Right atrium auricular region (tissue), 2 donors: ENCODE measurements around the gene GBF1. TPM values are rescaled to one million over a fixed set of nuclear protein-coding genes. Genes with fewer than 3 reads are reported as not detected.

Experiments
- DNase-seq: peaks from one replicate; pipeline ENCODE4 v3.0.0-alpha.2; 2019; ENCODE audit warnings: low spot score
- H3K27ac ChIP-seq, 2 donors: fragments of 200-600 bp; sonication (generic); 1 replicate in 1 of 2; 2 replicates in 1 of 2; pipeline ENCODE4 v1.5.1; 2016 to 2019
- H3K27me3 ChIP-seq, 2 donors: fragments of 200-600 bp; sonication (generic); one replicate each; pipeline versions ENCODE4 v1.5.1 to v1.6.0; 2017 to 2019
- H3K36me3 ChIP-seq: fragments of 200-600 bp; sonication (generic); one replicate; pipeline ENCODE4 v1.5.1; 2016
- H3K4me1 ChIP-seq, 2 donors: fragments of 200-600 bp; sonication (generic); one replicate each; pipeline versions ENCODE4 v1.5.1 to v1.6.0; 2017 to 2019
- H3K4me3 ChIP-seq, 2 donors: fragments of 200-600 bp; sonication (generic); 1 replicate in 1 of 2; 2 replicates in 1 of 2; pipeline ENCODE4 v1.5.1; 2017 to 2019; ENCODE audit warnings: mild to moderate bottlenecking in 1 of 2, moderate library complexity in 1 of 2
- H3K9me3 ChIP-seq, 2 donors: fragments of 200-600 bp; sonication (generic); one replicate each; pipeline ENCODE4 v1.5.1; 2019
- total RNA-seq, 2 donors: library from RNA; depleted of rRNA; stranded (reverse); fragments of >200 nt; gene quantifications; one replicate each; pipeline ENCODE4 v1.1.0, GENCODE V29; 2016
- TF ChIP-seq, protein P1 (sequence below), 2 donors: fragments of 200-600 bp; sonication (generic); IDR thresholded peaks; one replicate each; pipeline ENCODE4 v1.5.1; 2019; ENCODE audit warnings: antibody characterized with exemption in 2 of 2

GBF1 gene
- total RNA-seq, 2 donors from 2014 or later: 38.5 to 38.9 TPM

- TF ChIP-seq, protein P1, sequence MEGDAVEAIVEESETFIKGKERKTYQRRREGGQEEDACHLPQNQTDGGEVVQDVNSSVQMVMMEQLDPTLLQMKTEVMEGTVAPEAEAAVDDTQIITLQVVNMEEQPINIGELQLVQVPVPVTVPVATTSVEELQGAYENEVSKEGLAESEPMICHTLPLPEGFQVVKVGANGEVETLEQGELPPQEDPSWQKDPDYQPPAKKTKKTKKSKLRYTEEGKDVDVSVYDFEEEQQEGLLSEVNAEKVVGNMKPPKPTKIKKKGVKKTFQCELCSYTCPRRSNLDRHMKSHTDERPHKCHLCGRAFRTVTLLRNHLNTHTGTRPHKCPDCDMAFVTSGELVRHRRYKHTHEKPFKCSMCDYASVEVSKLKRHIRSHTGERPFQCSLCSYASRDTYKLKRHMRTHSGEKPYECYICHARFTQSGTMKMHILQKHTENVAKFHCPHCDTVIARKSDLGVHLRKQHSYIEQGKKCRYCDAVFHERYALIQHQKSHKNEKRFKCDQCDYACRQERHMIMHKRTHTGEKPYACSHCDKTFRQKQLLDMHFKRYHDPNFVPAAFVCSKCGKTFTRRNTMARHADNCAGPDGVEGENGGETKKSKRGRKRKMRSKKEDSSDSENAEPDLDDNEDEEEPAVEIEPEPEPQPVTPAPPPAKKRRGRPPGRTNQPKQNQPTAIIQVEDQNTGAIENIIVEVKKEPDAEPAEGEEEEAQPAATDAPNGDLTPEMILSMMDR (IDR thresholded peaks at IDR 0.05): no peak
- Histone ChIP-seq H3K9me3 (no peaks in the 10 kb centered on the region), H3K27me3 (peaks cover 0 to 3% of the 10 kb centered on the region in 2 donors), H3K36me3 (peaks cover 8% of the 10 kb centered on the region), H3K27ac (peak overlapping the region; percentile 85 to 89), H3K4me1 (peaks cover 0 to 41% of the 10 kb centered on the region in 2 donors), H3K4me3 (peak overlapping the region; percentile 71 to 94)
- DNase-seq: no peak
Measured at GRCh38 chr10:102420181-102420713, 174.9 kb downstream of the GBF1 start.

DNA sequence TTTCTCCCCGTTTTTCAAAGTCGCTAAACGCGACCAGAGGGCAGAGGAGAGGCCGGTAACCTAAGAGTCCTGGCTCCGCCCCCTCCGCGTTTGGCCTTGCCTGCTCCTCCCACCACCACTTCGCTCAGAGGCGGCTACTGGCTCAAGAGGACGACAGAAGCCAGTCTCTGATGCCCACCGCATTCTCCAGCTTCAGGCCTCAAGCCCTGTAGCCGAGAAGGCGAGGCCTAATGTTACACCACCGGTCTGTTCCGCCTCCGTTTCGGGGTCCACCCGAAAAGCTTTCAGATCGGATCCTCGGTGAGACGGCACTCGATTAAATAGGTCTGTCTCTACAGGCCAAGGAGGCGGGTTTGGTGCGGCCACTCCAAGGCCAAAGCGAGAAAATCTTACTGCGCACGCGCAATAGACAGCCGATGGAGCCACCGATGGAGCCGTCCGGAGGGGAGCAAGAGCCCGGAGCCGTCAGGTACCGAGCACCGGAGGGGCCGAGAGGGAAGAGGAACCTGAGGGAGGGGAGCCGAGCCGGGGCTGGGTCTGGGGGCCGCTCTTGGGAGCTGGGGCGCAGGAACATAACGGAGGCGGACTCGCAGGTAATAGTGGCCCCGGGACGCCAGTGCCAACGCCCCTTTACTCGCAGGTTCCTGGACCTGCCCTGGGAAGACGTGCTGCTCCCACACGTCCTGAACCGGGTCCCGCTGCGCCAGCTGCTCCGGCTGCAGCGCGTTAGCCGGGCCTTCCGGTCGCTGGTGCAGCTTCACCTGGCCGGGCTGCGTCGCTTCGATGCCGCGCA is 175.6 kb downstream of the GBF1 start, which contains the start of gene FBXL15:
Gene FBXL15 (plus strand): TSS at position 123 of the 793 bp plus-strand sequence. CDS start 294 bp downstream, at position 417.
- peak within 1 kb of the TSS; percentile 85 to 89 for H3K27ac ChIP-seq
- peaks cover 0 to 41% of the 10 kb centered on the region in 2 donors for H3K4me1 ChIP-seq

GRCh38 chr10:102421507-102421756 is 176.1 kb downstream of the GBF1 start:
- peak overlapping the region; percentile 85 to 89 for H3K27ac ChIP-seq
- peaks cover 8% of the 10 kb centered on the region for H3K36me3 ChIP-seq
- H3K4me3 ChIP-seq: peak overlapping the region; percentile 71 to 94
- peaks cover 0 to 3% of the 10 kb centered on the region in 2 donors for H3K27me3 ChIP-seq
- no peaks in the 10 kb centered on the region for H3K9me3 ChIP-seq
- peaks cover 0 to 41% of the 10 kb centered on the region in 2 donors for H3K4me1 ChIP-seq
- TF ChIP-seq, protein P1 (IDR thresholded peaks at IDR 0.05): no peak
- DNase-seq: no peak

More for the DNA sequence above, 175.6 kb downstream of the GBF1 start, which contains the start of gene FBXL15:
- Histone ChIP-seq H3K27me3 (peaks cover 0 to 3% of the 10 kb centered on the region in 2 donors), H3K4me3 (peak within 1 kb of the TSS; percentile 71 to 94), H3K9me3 (no peaks in the 10 kb centered on the region), H3K36me3 (peaks cover 8% of the 10 kb centered on the region)
- TF ChIP-seq, protein P1 (IDR thresholded peaks at IDR 0.05): no peak
- DNase-seq: peak; percentile 99

- H3K9me3 ChIP-seq: no peaks in the 10 kb centered on the region
- H3K27me3 ChIP-seq: peaks cover 0 to 3% of the 10 kb centered on the region in 2 donors
- peak overlapping the region; percentile 85 to 89 for H3K27ac ChIP-seq
- H3K4me3 ChIP-seq: peak overlapping the region; percentile 71 to 94
- TF ChIP-seq, protein P1 (IDR thresholded peaks at IDR 0.05): no peak
- DNase-seq: no peak
- peaks cover 8% of the 10 kb centered on the region for H3K36me3 ChIP-seq
- peaks cover 0 to 41% of the 10 kb centered on the region in 2 donors for H3K4me1 ChIP-seq
Measured at GRCh38 chr10:102421757-102422512, 176.6 kb downstream of the GBF1 start.

- H3K9me3 ChIP-seq: no peaks in the 10 kb centered on the region
- peaks cover 0 to 3% of the 10 kb centered on the region in 2 donors for H3K27me3 ChIP-seq
- TF ChIP-seq, protein P1 (IDR thresholded peaks at IDR 0.05): peak; percentile 59 to 88
- H3K4me3 ChIP-seq: peak overlapping the region; percentile 71 to 94
- peaks cover 0 to 41% of the 10 kb centered on the region in 2 donors for H3K4me1 ChIP-seq
- H3K36me3 ChIP-seq: peaks cover 8% of the 10 kb centered on the region
- peak; percentile 79 for DNase-seq
- H3K27ac ChIP-seq: peak overlapping the region; percentile 85 to 89
Measured at GRCh38 chr10:102422545-102423129, 177.3 kb downstream of the GBF1 start.
